Measurements from ENCODE around the gene RCE1. TPM values are rescaled to one million over a fixed set of nuclear protein-coding genes. Genes with fewer than 3 reads are reported as not detected.
A peak's percentile ranks its signal among the peaks of the same experiment; 100 is the strongest.

The RCE1 gene
- polyA plus RNA-seq, 1 experiment: 20.1 TPM

DNA sequence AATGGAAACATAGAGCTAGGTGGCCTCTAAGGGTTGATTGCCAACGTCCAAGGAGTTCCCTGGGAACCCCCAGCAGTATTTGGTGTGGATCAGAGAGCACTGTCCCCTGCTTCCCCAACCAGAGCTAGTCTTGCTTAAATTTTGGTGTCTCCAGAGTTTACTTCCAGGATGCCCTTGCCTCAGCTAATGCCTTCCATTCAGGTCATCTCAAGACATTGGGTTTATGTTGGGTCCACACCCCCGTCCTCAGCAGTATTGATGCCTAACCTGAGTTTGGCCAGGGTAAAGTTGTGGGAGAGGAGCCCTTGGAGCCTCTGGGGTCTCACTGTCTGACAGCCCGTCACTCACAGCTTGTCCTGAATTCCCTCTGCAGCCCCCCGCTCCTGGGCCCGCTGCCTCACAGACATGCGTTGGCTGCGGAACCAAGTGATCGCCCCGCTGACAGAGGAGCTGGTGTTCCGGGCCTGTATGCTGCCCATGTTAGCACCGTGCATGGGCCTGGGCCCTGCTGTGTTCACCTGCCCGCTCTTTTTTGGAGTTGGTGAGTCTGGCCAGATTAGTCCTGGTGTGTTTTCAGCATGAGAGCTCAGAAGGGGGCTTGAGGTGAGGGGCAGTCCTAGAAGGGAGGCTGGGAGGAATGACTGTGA is 1.4 kb downstream of the RCE1 start:
- CTCF ChIA-PET: interaction anchor here (0.9 to 2.5 kb wide), 4 partner anchors 8 to 209 kb away, joined by 3 to 17 read pairs (median 4); partner anchors contain the start of gene C11orf86
- POLR2A ChIA-PET: no interaction called here
- DNase-seq (ENCODE audit: low read depth): no peak
- TF ChIP-seq, protein P1, sequence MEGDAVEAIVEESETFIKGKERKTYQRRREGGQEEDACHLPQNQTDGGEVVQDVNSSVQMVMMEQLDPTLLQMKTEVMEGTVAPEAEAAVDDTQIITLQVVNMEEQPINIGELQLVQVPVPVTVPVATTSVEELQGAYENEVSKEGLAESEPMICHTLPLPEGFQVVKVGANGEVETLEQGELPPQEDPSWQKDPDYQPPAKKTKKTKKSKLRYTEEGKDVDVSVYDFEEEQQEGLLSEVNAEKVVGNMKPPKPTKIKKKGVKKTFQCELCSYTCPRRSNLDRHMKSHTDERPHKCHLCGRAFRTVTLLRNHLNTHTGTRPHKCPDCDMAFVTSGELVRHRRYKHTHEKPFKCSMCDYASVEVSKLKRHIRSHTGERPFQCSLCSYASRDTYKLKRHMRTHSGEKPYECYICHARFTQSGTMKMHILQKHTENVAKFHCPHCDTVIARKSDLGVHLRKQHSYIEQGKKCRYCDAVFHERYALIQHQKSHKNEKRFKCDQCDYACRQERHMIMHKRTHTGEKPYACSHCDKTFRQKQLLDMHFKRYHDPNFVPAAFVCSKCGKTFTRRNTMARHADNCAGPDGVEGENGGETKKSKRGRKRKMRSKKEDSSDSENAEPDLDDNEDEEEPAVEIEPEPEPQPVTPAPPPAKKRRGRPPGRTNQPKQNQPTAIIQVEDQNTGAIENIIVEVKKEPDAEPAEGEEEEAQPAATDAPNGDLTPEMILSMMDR (IDR thresholded peaks at IDR 0.05; ENCODE audit: insufficient read depth, low read depth, low read length): no peak
- peak overlapping the region; percentile 90 for H3K4me3 ChIP-seq (ENCODE audit: low read depth, low read length)
- H3K27me3 ChIP-seq (ENCODE audit: control insufficient read depth, insufficient read depth, low read length): no peaks in the 10 kb centered on the region
- H3K36me3 ChIP-seq (ENCODE audit: control insufficient read depth, insufficient read depth, low read length): peaks cover 25% of the 10 kb centered on the region

DNA sequence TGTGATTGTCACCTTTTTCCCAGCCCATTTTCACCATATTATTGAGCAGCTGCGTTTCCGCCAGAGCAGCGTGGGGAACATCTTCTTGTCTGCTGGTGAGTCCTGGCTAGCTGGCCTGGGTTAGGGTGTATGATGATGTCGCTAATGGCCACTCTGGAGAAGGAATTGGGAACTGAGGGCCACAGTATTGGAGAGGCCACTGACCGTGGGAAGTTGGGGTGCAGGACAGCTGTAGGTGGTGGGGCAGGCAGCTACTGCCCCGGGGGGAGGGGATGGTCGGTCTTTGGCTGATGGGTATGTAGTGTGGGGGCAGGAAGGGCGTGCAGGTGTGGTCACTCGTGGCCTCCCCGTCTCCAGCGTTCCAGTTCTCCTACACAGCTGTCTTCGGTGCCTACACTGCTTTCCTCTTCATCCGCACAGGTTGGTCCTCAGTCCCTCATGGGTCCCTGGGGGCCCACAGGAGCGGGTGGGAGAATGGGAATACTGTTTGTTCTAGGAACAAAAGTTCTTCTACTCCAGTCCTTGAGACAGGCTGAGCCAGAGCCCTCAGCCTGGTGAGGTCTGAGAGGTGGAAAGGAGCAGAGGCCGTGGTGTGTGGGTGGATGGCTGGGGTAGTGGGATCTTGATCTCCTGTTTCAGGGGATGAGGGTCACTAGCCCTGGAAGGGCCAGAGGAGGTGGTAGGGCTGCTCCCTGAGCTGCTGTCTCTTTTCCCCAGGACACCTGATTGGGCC is 2.1 kb downstream of the RCE1 start:
- TF ChIP-seq, protein P1 (IDR thresholded peaks at IDR 0.05; ENCODE audit: insufficient read depth, low read depth, low read length): no peak
- no peak overlapping the region for H3K4me3 ChIP-seq (ENCODE audit: low read depth, low read length)
- no peak for DNase-seq (ENCODE audit: low read depth)
- CTCF ChIA-PET: interaction anchor here (0.9 to 2.5 kb wide), 2 partner anchors 131 to 208 kb away, joined by 3 to 17 read pairs; partner anchors contain the start of gene C11orf86
- peaks cover 25% of the 10 kb centered on the region for H3K36me3 ChIP-seq (ENCODE audit: control insufficient read depth, insufficient read depth, low read length)
- POLR2A ChIA-PET: no interaction called here
- no peaks in the 10 kb centered on the region for H3K27me3 ChIP-seq (ENCODE audit: control insufficient read depth, insufficient read depth, low read length)

DNA sequence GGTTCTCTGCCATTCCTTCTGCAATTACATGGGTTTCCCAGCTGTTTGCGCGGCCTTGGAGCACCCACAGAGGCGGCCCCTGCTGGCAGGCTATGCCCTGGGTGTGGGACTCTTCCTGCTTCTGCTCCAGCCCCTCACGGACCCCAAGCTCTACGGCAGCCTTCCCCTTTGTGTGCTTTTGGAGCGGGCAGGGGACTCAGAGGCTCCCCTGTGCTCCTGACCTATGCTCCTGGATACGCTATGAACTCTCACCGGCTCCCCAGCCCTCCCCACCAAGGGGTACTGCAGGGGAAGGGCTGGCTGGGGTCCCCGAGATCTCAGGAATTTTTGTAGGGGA is 2.6 kb downstream of the RCE1 start:
- no peak for DNase-seq (ENCODE audit: low read depth)
- H3K27me3 ChIP-seq (ENCODE audit: control insufficient read depth, insufficient read depth, low read length): no peaks in the 10 kb centered on the region
- POLR2A ChIA-PET: no interaction called here
- no peak overlapping the region for H3K4me3 ChIP-seq (ENCODE audit: low read depth, low read length)
- CTCF ChIA-PET: interaction anchor here (0.9 to 2.5 kb wide), 4 partner anchors 10 to 208 kb away, joined by 3 to 17 read pairs (median 3); partner anchors contain the start of gene C11orf86
- TF ChIP-seq, protein P1 (IDR thresholded peaks at IDR 0.05; ENCODE audit: insufficient read depth, low read depth, low read length): no peak
- H3K36me3 ChIP-seq (ENCODE audit: control insufficient read depth, insufficient read depth, low read length): peaks cover 27% of the 10 kb centered on the region

DNA sequence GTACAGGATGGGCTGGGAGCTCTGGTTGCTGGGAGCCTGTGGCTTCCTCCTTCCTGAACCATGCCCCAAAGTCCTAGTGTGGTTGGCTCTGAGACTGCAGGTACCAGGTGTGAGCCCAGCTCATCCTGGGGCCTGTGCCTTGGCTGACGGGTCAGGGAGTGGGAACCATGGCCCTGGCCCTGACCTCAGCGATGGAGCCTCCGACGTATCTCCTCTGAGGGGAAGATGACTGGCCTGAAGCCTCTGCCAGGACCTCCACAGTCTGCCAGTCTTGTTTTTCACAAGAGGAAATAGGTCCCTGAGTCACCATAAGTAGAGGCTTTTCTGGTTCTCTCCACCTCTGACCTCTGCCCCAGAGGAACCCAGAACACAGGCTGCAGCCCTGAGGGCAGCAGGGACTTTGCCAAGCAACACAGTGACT is 3.4 kb downstream of the RCE1 start:
- ChIA-PET CTCF (interaction anchor here (1.0 to 2.5 kb wide), 3 partner anchors 11 to 168 kb away, joined by 3 to 17 read pairs (median 3); partner anchors contain the start of gene C11orf86), POLR2A (no interaction called here)
- DNase-seq (ENCODE audit: low read depth): no peak
- H3K27me3 ChIP-seq (ENCODE audit: control insufficient read depth, insufficient read depth, low read length): no peaks in the 10 kb centered on the region
- peaks cover 27% of the 10 kb centered on the region for H3K36me3 ChIP-seq (ENCODE audit: control insufficient read depth, insufficient read depth, low read length)
- TF ChIP-seq, protein P1 (IDR thresholded peaks at IDR 0.05; ENCODE audit: insufficient read depth, low read depth, low read length): no peak
- H3K4me3 ChIP-seq (ENCODE audit: low read depth, low read length): no peak overlapping the region

DNA sequence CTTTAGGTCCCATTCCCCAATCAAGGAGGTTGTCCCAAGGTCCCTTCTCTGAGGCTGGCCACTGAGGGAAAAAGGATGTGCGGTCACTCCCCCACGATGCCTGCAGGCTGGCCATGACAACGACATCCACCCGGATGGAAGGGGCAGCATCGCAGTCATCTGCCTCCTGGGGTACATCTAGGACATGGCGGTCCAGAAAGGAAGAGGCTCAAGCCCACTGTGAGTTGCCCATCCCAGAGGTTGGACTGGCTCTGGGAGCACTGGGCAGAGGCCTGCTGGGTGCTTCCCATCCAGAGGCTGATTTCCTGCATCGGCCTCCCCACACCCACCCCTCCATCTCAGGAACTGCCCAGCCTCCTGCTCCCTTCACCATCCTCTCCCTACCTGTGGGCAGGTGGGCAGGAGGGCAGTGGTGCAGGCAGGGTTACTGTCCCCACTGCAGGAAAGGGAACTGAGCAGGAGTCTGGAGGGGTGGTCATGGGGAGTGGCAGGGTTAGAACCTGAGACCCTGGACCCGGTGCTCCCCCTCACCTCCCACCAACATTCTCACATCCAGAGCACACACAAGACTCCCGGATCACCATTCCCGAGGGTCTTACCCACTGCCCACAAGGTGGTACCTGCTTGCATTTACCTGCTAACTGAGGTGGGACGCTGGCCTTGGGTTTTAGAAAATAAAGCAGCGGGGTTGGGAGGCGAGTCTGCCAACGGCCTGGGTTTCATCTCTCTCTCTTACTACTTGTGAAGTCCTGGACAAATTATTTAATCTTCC is 4.4 kb downstream of the RCE1 start:
- Histone ChIP-seq H3K4me3 (ENCODE audit: low read depth, low read length) (no peak overlapping the region), H3K27me3 (ENCODE audit: control insufficient read depth, insufficient read depth, low read length) (no peaks in the 10 kb centered on the region), H3K36me3 (ENCODE audit: control insufficient read depth, insufficient read depth, low read length) (peaks cover 27% of the 10 kb centered on the region)
- TF ChIP-seq, protein P1 (IDR thresholded peaks at IDR 0.05; ENCODE audit: insufficient read depth, low read depth, low read length): no peak
- ChIA-PET POLR2A (no interaction called here), CTCF (no interaction called here)
- DNase-seq (ENCODE audit: low read depth): no peak

Data from BJ (cell line).